Neutrophil (primary cell): ENCODE measurements around the gene NEUROG1.

Source experiments
- H3K27ac ChIP-seq: fragments of 200-600 bp; sonication (generic); 2 replicates; pipeline ENCODE4 v1.5.1; 2016; ENCODE audit warnings: mild to moderate bottlenecking, moderate library complexity
- H3K27me3 ChIP-seq: fragments of 200-600 bp; sonication (generic); 2 replicates; pipeline ENCODE4 v1.6.0; 2016; ENCODE audit warnings: mild to moderate bottlenecking
- H3K36me3 ChIP-seq: fragments of 200-600 bp; sonication (generic); 2 replicates; pipeline ENCODE4 v1.5.1; 2017
- H3K4me1 ChIP-seq, 2 experiments: fragments of 200-600 bp in 1 of 2; sonication (generic) in 1 of 2; 1 replicate in 1 of 2; 2 replicates in 1 of 2; pipeline versions ENCODE4 v1.5.1 to v1.6.1; 2013 to 2016; ENCODE audit warnings: low read depth in 1 of 2, low read length in 1 of 2, mild to moderate bottlenecking in 1 of 2, moderate library complexity in 1 of 2; ENCODE audit not compliant: control insufficient read depth in 1 of 2, insufficient read depth in 1 of 2
- H3K4me3 ChIP-seq, 2 experiments: fragments of 200-600 bp in 1 of 2; sonication (generic) in 1 of 2; 1 replicate in 1 of 2; 2 replicates in 1 of 2; pipeline ENCODE4 v1.5.1; 2013 to 2016; ENCODE audit warnings: low read depth in 1 of 2, low read length in 1 of 2, mild to moderate bottlenecking in 1 of 2, moderate library complexity in 1 of 2
- H3K9me3 ChIP-seq: fragments of 200-600 bp; sonication (generic); 2 replicates; pipeline ENCODE4 v1.5.1; 2016
- TF ChIP-seq, protein P1 (sequence below): fragments of 200-600 bp; sonication (generic); IDR thresholded peaks from 2 replicates; pipeline ENCODE4 v1.5.1; 2016; ENCODE audit warnings: antibody characterized with exemption

NEUROG1 gene

DNA sequence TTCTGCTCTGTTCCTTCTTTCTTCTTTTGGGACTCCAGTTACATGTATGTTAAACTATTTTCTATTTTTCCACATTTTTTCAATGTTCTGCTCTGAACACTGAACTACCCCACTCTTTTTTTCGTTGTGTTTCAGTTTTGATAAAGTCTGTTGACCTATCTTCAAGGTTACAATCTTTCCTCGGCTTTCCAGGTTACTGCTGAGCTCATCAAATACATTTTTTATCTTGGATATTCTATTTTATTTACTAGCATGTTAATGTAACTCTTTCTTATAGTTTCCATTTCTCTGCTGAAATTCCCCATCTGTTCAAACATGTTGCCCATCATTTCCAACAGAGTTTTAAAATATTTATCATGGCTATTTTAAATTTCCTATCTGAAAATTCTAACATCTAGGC lies 13.8 kb downstream of the NEUROG1 start:
- Histone ChIP-seq H3K36me3 (no peaks in the 10 kb centered on the region), H3K9me3 (no peaks in the 10 kb centered on the region), H3K4me1 (no peaks in the 10 kb centered on the region), H3K27ac (no peak overlapping the region), H3K27me3 (peaks cover 92% of the 10 kb centered on the region), H3K4me3 (no peak overlapping the region)
- TF ChIP-seq, protein P1, sequence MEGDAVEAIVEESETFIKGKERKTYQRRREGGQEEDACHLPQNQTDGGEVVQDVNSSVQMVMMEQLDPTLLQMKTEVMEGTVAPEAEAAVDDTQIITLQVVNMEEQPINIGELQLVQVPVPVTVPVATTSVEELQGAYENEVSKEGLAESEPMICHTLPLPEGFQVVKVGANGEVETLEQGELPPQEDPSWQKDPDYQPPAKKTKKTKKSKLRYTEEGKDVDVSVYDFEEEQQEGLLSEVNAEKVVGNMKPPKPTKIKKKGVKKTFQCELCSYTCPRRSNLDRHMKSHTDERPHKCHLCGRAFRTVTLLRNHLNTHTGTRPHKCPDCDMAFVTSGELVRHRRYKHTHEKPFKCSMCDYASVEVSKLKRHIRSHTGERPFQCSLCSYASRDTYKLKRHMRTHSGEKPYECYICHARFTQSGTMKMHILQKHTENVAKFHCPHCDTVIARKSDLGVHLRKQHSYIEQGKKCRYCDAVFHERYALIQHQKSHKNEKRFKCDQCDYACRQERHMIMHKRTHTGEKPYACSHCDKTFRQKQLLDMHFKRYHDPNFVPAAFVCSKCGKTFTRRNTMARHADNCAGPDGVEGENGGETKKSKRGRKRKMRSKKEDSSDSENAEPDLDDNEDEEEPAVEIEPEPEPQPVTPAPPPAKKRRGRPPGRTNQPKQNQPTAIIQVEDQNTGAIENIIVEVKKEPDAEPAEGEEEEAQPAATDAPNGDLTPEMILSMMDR = no peak

DNA sequence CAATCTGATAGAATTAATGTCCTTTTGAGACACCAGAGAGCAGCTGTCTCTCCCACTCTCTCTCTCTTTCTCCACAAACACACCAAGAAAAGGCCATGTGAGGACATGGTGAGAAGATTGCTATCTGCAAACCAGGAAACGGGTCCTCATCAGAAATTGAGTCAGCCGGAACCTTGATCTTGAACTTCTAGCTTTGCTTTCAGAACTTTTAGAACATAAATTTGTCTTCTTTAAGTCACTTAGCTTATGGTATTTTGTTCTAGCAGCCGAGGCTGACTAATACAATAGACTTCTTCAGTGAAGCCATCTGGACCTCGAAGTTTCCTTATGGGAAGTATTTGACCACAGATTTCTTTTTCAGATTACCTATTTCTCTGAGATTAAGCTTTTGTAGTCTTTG lies 18.1 kb downstream of the NEUROG1 start:
- no peak overlapping the region for H3K27ac ChIP-seq
- H3K27me3 ChIP-seq = peaks cover 63% of the 10 kb centered on the region
- H3K4me3 ChIP-seq = no peak overlapping the region
- no peaks in the 10 kb centered on the region for H3K9me3 ChIP-seq
- H3K36me3 ChIP-seq = no peaks in the 10 kb centered on the region
- no peaks in the 10 kb centered on the region for H3K4me1 ChIP-seq
- TF ChIP-seq, protein P1 = no peak

DNA sequence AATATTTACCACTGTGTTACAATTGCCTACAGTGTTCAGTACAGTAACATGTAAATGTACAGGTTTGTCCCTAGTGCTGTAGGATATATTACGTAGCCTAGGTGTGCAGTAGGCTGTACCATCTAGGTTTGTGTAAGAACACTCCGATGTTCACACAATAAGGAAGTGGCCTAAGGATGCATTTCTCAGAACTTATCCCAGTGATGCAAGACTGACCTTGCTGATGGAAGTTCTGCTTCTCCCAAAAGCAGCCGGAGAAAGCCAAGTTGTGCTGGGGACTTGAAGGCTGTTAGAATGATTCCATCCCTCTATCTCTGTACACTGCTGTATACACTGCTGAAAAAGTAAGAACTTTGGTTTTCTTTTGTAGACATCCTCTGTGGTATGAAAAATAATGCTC lies 21.6 kb downstream of the NEUROG1 start:
- H3K4me1 ChIP-seq = no peaks in the 10 kb centered on the region
- TF ChIP-seq, protein P1 = no peak
- H3K4me3 ChIP-seq = no peak overlapping the region
- H3K9me3 ChIP-seq = no peaks in the 10 kb centered on the region
- H3K27me3 ChIP-seq = peaks cover 58% of the 10 kb centered on the region
- no peaks in the 10 kb centered on the region for H3K36me3 ChIP-seq
- no peak overlapping the region for H3K27ac ChIP-seq

DNA sequence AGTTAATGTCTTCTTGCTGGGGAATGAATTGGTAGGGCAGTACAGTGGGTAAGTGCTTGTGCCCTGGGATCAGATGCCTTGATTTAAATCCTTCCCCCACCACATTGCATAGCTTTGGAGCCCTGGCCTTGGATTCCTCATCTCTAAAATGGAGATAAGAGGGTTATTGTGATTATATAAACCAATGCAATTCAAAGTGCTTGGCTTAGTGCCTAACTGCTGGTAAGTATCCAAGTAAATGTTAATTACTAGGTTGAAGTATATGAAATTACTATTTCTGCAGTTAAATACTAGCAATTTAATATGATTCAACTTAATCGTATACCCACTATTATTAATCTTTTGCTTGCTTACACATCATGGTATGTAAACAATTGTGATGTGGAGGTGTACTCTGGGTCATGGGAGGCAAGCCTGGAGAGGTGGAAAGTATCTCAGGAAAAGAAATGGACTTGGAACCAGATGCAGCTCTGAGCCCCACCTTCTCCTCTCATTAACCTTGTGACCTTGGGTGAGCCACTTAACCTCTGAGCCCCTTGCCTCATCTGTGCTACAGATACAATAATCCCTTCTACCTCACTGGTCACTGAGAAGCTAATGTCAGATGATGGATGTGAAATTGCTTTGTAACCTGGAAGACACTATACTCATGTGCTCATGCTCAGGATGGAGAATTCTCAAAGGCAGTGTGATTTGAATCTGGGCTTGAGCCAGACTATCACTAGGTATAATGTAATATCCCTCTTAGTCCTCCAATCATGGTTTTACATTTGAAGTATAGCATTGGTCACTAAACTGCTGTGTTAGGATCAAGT lies 23.8 kb downstream of the NEUROG1 start:
- Histone ChIP-seq H3K27ac (no peak overlapping the region), H3K4me3 (no peak overlapping the region), H3K4me1 (no peaks in the 10 kb centered on the region), H3K27me3 (peaks cover 60% of the 10 kb centered on the region), H3K36me3 (no peaks in the 10 kb centered on the region), H3K9me3 (no peaks in the 10 kb centered on the region)
- TF ChIP-seq, protein P1 = no peak

DNA sequence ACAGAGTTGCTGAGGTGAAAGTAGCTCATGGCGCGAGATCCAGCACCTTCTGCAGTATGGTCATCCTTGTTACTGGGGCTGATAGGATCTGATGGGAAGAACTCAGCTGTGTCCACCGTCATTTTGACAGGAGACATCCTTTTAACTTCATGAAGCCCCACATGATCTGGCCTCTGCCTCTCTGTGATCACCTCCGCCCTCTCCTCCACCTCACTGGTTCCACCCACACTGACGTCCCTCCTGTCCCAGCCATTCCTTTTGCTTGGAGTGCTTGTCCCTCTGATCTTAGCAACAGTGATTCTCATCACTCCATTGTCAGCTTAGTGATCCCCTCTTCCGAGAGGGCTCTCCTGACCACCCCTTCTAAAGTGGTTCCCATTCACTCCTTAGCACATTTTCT lies 25.8 kb downstream of the NEUROG1 start:
- Histone ChIP-seq H3K27me3 (peaks cover 66% of the 10 kb centered on the region), H3K9me3 (no peaks in the 10 kb centered on the region), H3K36me3 (no peaks in the 10 kb centered on the region), H3K4me1 (no peaks in the 10 kb centered on the region), H3K4me3 (no peak overlapping the region), H3K27ac (no peak overlapping the region)
- TF ChIP-seq, protein P1 = no peak
